IMR-90 (cell line): Measurements from ENCODE around the gene GRIA4.

Experiments used
- CTCF ChIP-seq: conservative IDR thresholded peaks from 2 replicates; pipeline ENCODE4 v1.5.1; 2012; ENCODE audit warnings: mild to moderate bottlenecking, low read depth, low read length, improper control_type of control experiment
- FOS ChIP-seq: fragments of 150-350 bp; IDR thresholded peaks from 2 replicates; pipeline ENCODE4 v1.6.1; 2016; ENCODE audit warnings: low read depth, low read length
- MXI1 ChIP-seq: IDR thresholded peaks from 2 replicates; pipeline ENCODE4 v1.6.1; 2012; ENCODE audit warnings: low read depth, mild to moderate bottlenecking, low read length, moderate library complexity, borderline replicate concordance
- POLR2A ChIP-seq: IDR thresholded peaks from 2 replicates; pipeline ENCODE4 v1.6.1; 2012; ENCODE audit warnings: mild to moderate bottlenecking, low read depth, low read length
- RFX5 ChIP-seq: IDR thresholded peaks from 2 replicates; pipeline ENCODE4 v1.8.0; 2012; ENCODE audit warnings: low read depth, mild to moderate bottlenecking, low read length, moderate library complexity
- SMC3 ChIP-seq: fragments of 150-350 bp; IDR thresholded peaks from 2 replicates; pipeline ENCODE4 v1.6.1; 2016; ENCODE audit warnings: low read depth, mild to moderate bottlenecking, antibody characterized with exemption, low read length, moderate library complexity

DNA sequence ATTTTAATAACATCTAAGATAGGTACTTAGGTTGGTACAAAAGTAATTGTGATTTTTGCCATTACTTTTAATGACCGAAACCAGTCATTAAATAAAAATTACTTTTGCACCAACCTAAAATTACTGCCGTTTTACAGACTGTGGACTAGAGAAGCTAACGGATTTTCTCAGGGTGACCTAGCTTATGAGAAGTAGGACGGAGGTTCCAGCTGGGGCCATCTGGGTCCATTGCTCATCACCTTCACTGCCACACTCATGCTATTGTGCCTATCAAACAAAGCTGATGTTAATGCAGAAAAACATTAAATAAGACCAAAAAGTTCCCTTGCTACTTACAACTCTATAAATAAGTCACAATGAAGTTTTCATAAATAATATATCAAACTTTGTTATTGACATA, 38.9 kb downstream of the GRIA4 start:
- TF ChIP-seq CTCF, result no peak
- TF ChIP-seq POLR2A, result no peak
- no peak for TF ChIP-seq MXI1
- TF ChIP-seq RFX5, result no peak
- TF ChIP-seq SMC3, result no peak
- TF ChIP-seq FOS, result no peak
